Hepatocyte (in vitro differentiated cells): ENCODE measurements around the gene TPPP2. TPM values are rescaled to one million over a fixed set of nuclear protein-coding genes. Genes with fewer than 3 reads are reported as not detected.

ENCODE experiments used
- microRNA-seq: library from miRNA; unstranded; fragments of <30 nt; microRNA quantifications from one replicate; pipeline ENCODE4, GENCODE V29; 2017
- polyA plus RNA-seq: library from polyadenylated mRNA; unstranded; fragments of >200 nt; fragmentation: Nextera tagmentation; extraction: Ambion mirVana; gene quantifications from 2 replicates; pipeline ENCODE4 v1.2.1, GENCODE V29; 2016
- total RNA-seq: library from RNA; depleted of rRNA; stranded (reverse); fragments of >200 nt; gene quantifications from 2 replicates; pipeline ENCODE4 v1.2.3, GENCODE V29; 2014

TPPP2 gene
- total and polyA plus RNA-seq, 2 experiments from 2014 or later = not detected

Small RNA genes within 50 kb of the gene (microRNA-seq; reads per million reads assigned to microRNA genes)
- gene MIR6717 = 1.3 reads per million

Other genes with a start within 250 kb of the TPPP2 start
- 1.0 and 1.3 TPM in 2 replicates for gene RNASE6, start 248.9 kb upstream of the TPPP2 start, total RNA-seq
- gene RNASE6, start 248.9 kb upstream of the TPPP2 start, polyA plus RNA-seq = 0.78 and 1.8 TPM in 2 replicates
- gene RNASE1, start 227.4 kb upstream of the TPPP2 start, total RNA-seq = 61.0 and 84.5 TPM in 2 replicates
- 108 and 135 TPM in 2 replicates for gene RNASE1, start 227.4 kb upstream of the TPPP2 start, polyA plus RNA-seq
- 1.4 TPM in 1 of 2 replicates, not detected in the other for gene RNASE3, start 138.8 kb upstream of the TPPP2 start, total RNA-seq
- gene RNASE3, start 138.8 kb upstream of the TPPP2 start, polyA plus RNA-seq = 0.50 and 0.52 TPM in 2 replicates
- 0.92 and 1.6 TPM in 2 replicates for gene RNASE2, start 74.7 kb upstream of the TPPP2 start, total RNA-seq
- gene RNASE2, start 74.7 kb upstream of the TPPP2 start, polyA plus RNA-seq = 5.6 and 8.9 TPM in 2 replicates
- gene METTL17, start 40.2 kb upstream of the TPPP2 start, total RNA-seq = 79.8 and 80.9 TPM in 2 replicates
- 65.9 and 70.3 TPM in 2 replicates for gene METTL17, start 40.2 kb upstream of the TPPP2 start, polyA plus RNA-seq
- 3.3 and 4.2 TPM in 2 replicates for gene SLC39A2, start 30.9 kb upstream of the TPPP2 start, total RNA-seq
- 6.2 and 9.2 TPM in 2 replicates for gene SLC39A2, start 30.9 kb upstream of the TPPP2 start, polyA plus RNA-seq
- gene NDRG2, start 5.2 kb upstream of the TPPP2 start, total RNA-seq = 92.0 and 114 TPM in 2 replicates
- gene NDRG2, start 5.2 kb upstream of the TPPP2 start, polyA plus RNA-seq = 108 and 112 TPM in 2 replicates
- not detected in 2 replicates for gene RNASE13, start 4.6 kb downstream of the TPPP2 start, total RNA-seq
- gene RNASE13, start 4.6 kb downstream of the TPPP2 start, polyA plus RNA-seq = not detected in 2 replicates
- not detected in 2 replicates for gene RNASE7, start 12.1 kb downstream of the TPPP2 start, total RNA-seq
- gene RNASE7, start 12.1 kb downstream of the TPPP2 start, polyA plus RNA-seq = not detected in 2 replicates
- not detected in 2 replicates for gene RNASE8, start 27.6 kb downstream of the TPPP2 start, total RNA-seq
- not detected in 2 replicates for gene RNASE8, start 27.6 kb downstream of the TPPP2 start, polyA plus RNA-seq
- gene ARHGEF40, start 40.1 kb downstream of the TPPP2 start, total RNA-seq = 36.0 and 53.7 TPM in 2 replicates
- 36.7 and 38.1 TPM in 2 replicates for gene ARHGEF40, start 40.1 kb downstream of the TPPP2 start, polyA plus RNA-seq
- gene ZNF219, start 68.4 kb downstream of the TPPP2 start, total RNA-seq = 29.5 and 52.8 TPM in 2 replicates
- gene ZNF219, start 68.4 kb downstream of the TPPP2 start, polyA plus RNA-seq = 24.4 and 25.1 TPM in 2 replicates
- 1.9 and 4.9 TPM in 2 replicates for gene TMEM253, start 70.8 kb downstream of the TPPP2 start, total RNA-seq
- 5.4 and 7.8 TPM in 2 replicates for gene TMEM253, start 70.8 kb downstream of the TPPP2 start, polyA plus RNA-seq
- not detected in 2 replicates for gene OR5AU1, start 125.8 kb downstream of the TPPP2 start, total RNA-seq
- not detected in 2 replicates for gene OR5AU1, start 125.8 kb downstream of the TPPP2 start, polyA plus RNA-seq
- gene HNRNPC, start 239.2 kb downstream of the TPPP2 start, total RNA-seq = 740 and 800 TPM in 2 replicates
- gene HNRNPC, start 239.2 kb downstream of the TPPP2 start, polyA plus RNA-seq = 513 and 521 TPM in 2 replicates
- gene RPGRIP1, start 249.9 kb downstream of the TPPP2 start, total RNA-seq = 0.07 TPM in 1 of 2 replicates, not detected in the other
- not detected in 2 replicates for gene RPGRIP1, start 249.9 kb downstream of the TPPP2 start, polyA plus RNA-seq